Endothelial cell (in vitro differentiated cells): Measurements from ENCODE around the gene MCTP1. TPM values are rescaled to one million over a fixed set of nuclear protein-coding genes. Genes with fewer than 3 reads are reported as not detected.

ENCODE experiments used
- DNase-seq: peaks from one replicate; pipeline ENCODE4 v3.0.0; 2021; ENCODE audit warnings: low spot score
- H3K27ac Mint-ChIP-seq: one replicate; pipeline ENCODE4 v1.8.0; 2021; ENCODE audit warnings: mixed read lengths, inconsistent platforms; ENCODE audit not compliant: unreplicated experiment
- H3K27me3 Mint-ChIP-seq: one replicate; pipeline ENCODE4 v1.8.0; 2021; ENCODE audit warnings: mild to moderate bottlenecking, moderate library complexity, mixed read lengths, inconsistent platforms; ENCODE audit not compliant: unreplicated experiment
- H3K36me3 Mint-ChIP-seq: one replicate; pipeline ENCODE4 v1.8.0; 2021; ENCODE audit warnings: mild to moderate bottlenecking, low read depth, mixed read lengths, inconsistent platforms; ENCODE audit not compliant: unreplicated experiment
- H3K4me1 Mint-ChIP-seq: one replicate; pipeline ENCODE4 v1.8.0; 2021; ENCODE audit warnings: mild to moderate bottlenecking, mixed read lengths, inconsistent platforms; ENCODE audit not compliant: unreplicated experiment
- H3K4me3 Mint-ChIP-seq: one replicate; pipeline ENCODE4 v1.8.0; 2021; ENCODE audit warnings: mild to moderate bottlenecking, mixed read lengths, inconsistent platforms; ENCODE audit not compliant: unreplicated experiment
- H3K9me3 Mint-ChIP-seq: one replicate; pipeline ENCODE4 v1.8.0; 2021; ENCODE audit warnings: mixed read lengths, inconsistent platforms; ENCODE audit not compliant: unreplicated experiment
- total RNA-seq: library from RNA; stranded (reverse); fragmentation: NEBNext Ultra II Directional; extraction: Animal tissue kit (Norgen Biotek cat#: 25700); gene quantifications from one replicate; pipeline ENCODE4 v1.2.1, GENCODE V29; 2021; ENCODE audit not compliant: unreplicated experiment
- TF ChIP-seq, protein P1 (sequence below): fragments of 200-600 bp; sonication (generic); IDR thresholded peaks from one replicate; pipeline ENCODE4 v1.5.0; 2021; ENCODE audit warnings: antibody characterized with exemption; ENCODE audit not compliant: unreplicated experiment

The MCTP1 gene
- total RNA-seq, 1 donor from 2014 or later, result 2.2 TPM

DNA sequence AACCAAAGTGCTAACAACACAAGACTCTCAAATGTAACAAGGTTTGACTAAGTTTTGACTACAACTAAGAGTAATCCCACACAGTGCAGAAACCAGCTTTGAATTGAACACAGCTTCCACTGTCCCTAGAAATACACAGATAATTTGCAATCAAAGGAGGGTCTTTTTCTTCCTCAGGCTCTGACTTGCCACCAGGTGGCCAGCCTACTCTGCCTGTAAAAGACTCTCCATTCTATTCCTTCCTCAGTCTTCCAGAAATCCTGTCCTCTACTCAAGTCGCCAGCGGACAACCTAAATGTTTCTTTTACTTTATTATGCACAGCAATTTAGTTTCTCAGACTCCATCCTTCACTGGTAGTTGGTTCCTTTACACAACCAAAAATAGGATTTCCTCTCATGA, 32.2 kb upstream of the MCTP1 start:
- Mint-ChIP-seq H3K4me3 (no peak overlapping the region), H3K9me3 (no peaks in the 10 kb centered on the region), H3K4me1 (no peaks in the 10 kb centered on the region), H3K36me3 (no peaks in the 10 kb centered on the region), H3K27me3 (no peaks in the 10 kb centered on the region), H3K27ac (no peak overlapping the region)
- DNase-seq, result no peak
- TF ChIP-seq, protein P1, sequence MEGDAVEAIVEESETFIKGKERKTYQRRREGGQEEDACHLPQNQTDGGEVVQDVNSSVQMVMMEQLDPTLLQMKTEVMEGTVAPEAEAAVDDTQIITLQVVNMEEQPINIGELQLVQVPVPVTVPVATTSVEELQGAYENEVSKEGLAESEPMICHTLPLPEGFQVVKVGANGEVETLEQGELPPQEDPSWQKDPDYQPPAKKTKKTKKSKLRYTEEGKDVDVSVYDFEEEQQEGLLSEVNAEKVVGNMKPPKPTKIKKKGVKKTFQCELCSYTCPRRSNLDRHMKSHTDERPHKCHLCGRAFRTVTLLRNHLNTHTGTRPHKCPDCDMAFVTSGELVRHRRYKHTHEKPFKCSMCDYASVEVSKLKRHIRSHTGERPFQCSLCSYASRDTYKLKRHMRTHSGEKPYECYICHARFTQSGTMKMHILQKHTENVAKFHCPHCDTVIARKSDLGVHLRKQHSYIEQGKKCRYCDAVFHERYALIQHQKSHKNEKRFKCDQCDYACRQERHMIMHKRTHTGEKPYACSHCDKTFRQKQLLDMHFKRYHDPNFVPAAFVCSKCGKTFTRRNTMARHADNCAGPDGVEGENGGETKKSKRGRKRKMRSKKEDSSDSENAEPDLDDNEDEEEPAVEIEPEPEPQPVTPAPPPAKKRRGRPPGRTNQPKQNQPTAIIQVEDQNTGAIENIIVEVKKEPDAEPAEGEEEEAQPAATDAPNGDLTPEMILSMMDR, result peak; percentile 29

DNA sequence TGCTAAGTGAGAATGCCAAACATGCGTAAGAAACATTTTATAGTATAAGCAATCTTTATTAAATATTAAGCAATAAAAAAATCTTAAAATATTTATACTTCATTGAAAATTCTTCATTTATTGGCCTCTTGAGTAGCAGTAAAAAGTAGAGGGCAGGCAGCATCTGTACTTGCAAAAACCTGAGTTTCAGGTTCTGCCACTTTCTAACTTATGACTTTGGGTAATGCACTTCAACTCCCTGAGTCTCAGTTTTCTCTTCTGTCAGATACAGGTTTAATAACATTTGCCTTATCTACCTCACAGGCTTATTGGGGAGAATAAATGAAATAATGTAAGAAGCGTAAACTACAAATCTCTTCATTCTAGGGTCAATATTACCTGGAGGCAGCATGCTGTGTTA, 19.8 kb upstream of the MCTP1 start:
- TF ChIP-seq, protein P1, result no peak
- H3K4me1 Mint-ChIP-seq, result no peaks in the 10 kb centered on the region
- no peak for DNase-seq
- H3K4me3 Mint-ChIP-seq, result no peak overlapping the region
- H3K27ac Mint-ChIP-seq, result no peak overlapping the region
- no peaks in the 10 kb centered on the region for H3K9me3 Mint-ChIP-seq
- H3K27me3 Mint-ChIP-seq, result peaks cover 1% of the 10 kb centered on the region
- H3K36me3 Mint-ChIP-seq, result no peaks in the 10 kb centered on the region

- Mint-ChIP-seq H3K4me3 (no peak overlapping the region), H3K27ac (no peak overlapping the region), H3K27me3 (peaks cover 1% of the 10 kb centered on the region), H3K9me3 (no peaks in the 10 kb centered on the region), H3K36me3 (no peaks in the 10 kb centered on the region), H3K4me1 (peaks cover 3% of the 10 kb centered on the region)
- TF ChIP-seq, protein P1, result no peak
- no peak for DNase-seq
These were observed 13.8 kb upstream of the MCTP1 start for GRCh38 chr5:95298651-95299050.

DNA sequence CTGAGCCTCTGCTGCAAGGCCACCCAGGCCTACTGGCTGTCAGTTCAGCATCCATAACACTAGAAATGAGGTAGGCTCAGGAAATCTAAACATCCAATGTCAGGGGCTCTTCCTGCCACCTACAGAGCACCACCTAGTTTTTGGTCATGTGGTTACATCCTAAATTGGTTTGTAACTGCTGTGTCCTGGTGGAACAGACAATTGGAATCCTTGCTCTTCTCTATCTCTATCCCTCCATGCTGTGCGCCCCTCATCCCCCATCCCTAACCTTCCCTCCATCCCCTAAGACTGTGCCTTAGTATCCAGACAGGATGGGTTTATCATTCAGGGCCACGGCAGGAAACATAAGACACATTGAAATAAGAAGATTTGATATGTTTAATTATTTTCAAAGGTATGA, 11.4 kb upstream of the MCTP1 start:
- Mint-ChIP-seq H3K4me1 (peaks cover 3% of the 10 kb centered on the region), H3K9me3 (no peaks in the 10 kb centered on the region), H3K36me3 (no peaks in the 10 kb centered on the region), H3K4me3 (no peak overlapping the region), H3K27ac (no peak overlapping the region), H3K27me3 (no peaks in the 10 kb centered on the region)
- no peak for DNase-seq
- TF ChIP-seq, protein P1, result no peak

DNA sequence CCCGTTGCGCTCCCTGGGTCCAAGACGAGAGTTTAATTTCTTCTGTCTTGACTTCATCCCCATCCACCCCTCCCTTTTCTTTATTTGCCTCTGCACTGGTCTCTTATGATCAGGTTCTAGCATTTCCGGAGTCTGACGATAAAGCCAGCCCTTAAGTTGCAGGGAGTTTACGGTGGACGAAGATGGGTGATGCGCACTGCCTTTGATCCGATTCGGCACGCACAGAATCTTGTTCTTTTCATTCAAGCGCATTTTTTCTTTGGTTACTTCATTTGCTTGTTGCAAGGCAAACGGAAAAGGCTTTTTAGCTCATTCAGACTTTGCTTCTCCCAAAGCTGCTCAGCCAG, 488 bp upstream of the MCTP1 start:
- Mint-ChIP-seq H3K4me1 (peaks cover 9% of the 10 kb centered on the region), H3K27ac (no peak overlapping the region), H3K9me3 (no peaks in the 10 kb centered on the region), H3K27me3 (peaks cover 11% of the 10 kb centered on the region), H3K4me3 (peak overlapping the region; percentile 81), H3K36me3 (no peaks in the 10 kb centered on the region)
- DNase-seq, result no peak
- TF ChIP-seq, protein P1, result no peak
